ENCODE measurements around the gene PSMD14. TPM values are rescaled to one million over a fixed set of nuclear protein-coding genes. Genes with fewer than 3 reads are reported as not detected.

PSMD14 gene
- polyA plus RNA-seq, 3 donors from 2014 or later = 66.7 to 133 (median 71.1) TPM

DNA sequence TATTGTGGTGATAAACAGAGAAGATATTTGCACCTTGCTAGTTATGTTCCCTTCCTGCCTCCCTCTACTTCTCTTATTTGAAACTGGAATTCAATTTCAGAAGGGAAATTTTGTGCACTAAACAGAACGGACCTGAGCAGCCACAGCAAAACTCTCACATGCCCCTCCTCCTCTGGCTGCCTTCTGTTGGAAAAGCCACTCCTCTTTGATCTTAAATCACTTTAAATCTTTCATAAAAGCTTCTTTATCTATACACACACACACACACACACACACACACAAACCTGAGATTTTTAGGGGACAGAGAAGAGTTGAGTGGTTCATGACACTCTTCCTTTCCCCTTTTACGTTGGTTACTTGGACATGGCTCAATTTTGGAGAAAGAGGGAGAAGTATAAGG is 113.5 kb downstream of the PSMD14 start:
- Mint-ChIP-seq H3K36me3 (peaks cover 0 to 6% (median 0%) of the 10 kb centered on the region in 3 donors), H3K27me3 (ENCODE audit: low read depth in 3 of 3) (peaks cover 33 to 61% (median 52%) of the 10 kb centered on the region in 3 donors), H3K4me3 (no peak overlapping the region), H3K4me1 (peaks cover 14 to 61% of the 10 kb centered on the region in 2 donors), H3K27ac (no peak overlapping the region), H3K9me3 (peaks cover 0 to 8% (median 1%) of the 10 kb centered on the region in 6 donors)
- DNase-seq = no peak

DNA sequence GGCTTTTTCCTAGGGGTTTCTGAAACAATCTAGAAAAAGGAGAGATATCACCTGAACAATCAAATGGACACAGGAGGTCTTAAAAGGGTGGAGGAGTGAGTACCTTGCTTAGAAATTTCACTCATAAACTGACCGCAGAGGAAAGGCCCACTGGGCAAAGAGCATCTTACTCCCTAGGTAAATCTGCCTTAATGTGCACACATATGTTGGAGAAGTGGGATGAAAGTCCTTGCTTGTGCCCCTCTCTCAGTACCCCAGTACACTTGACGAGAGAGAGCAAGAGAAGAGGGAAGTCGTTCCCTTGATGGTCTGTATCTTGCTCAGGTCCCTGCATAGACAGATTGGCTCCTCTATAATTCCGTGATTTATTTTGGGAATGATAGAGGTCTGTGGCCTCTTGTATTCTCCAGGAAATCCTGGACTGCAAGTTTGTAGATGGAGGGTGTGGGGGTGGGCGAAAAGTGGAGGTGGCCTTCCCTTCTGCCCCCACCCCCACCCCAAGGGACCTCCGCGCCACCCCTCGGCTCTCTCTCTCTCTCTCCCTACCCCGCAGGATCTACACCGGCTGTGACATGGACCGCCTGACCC is 114.7 kb downstream of the PSMD14 start:
- Mint-ChIP-seq H3K27me3 (ENCODE audit: low read depth in 3 of 3) (peaks cover 34 to 57% (median 53%) of the 10 kb centered on the region in 3 donors), H3K4me3 (peak overlapping the region; percentile 7 to 60 (median 55)), H3K27ac (no peak overlapping the region), H3K9me3 (peaks cover 0 to 8% (median 1%) of the 10 kb centered on the region in 6 donors), H3K36me3 (peaks cover 0 to 6% (median 0%) of the 10 kb centered on the region in 3 donors), H3K4me1 (peaks cover 18 to 60% of the 10 kb centered on the region in 2 donors)
- DNase-seq = no peak

DNA sequence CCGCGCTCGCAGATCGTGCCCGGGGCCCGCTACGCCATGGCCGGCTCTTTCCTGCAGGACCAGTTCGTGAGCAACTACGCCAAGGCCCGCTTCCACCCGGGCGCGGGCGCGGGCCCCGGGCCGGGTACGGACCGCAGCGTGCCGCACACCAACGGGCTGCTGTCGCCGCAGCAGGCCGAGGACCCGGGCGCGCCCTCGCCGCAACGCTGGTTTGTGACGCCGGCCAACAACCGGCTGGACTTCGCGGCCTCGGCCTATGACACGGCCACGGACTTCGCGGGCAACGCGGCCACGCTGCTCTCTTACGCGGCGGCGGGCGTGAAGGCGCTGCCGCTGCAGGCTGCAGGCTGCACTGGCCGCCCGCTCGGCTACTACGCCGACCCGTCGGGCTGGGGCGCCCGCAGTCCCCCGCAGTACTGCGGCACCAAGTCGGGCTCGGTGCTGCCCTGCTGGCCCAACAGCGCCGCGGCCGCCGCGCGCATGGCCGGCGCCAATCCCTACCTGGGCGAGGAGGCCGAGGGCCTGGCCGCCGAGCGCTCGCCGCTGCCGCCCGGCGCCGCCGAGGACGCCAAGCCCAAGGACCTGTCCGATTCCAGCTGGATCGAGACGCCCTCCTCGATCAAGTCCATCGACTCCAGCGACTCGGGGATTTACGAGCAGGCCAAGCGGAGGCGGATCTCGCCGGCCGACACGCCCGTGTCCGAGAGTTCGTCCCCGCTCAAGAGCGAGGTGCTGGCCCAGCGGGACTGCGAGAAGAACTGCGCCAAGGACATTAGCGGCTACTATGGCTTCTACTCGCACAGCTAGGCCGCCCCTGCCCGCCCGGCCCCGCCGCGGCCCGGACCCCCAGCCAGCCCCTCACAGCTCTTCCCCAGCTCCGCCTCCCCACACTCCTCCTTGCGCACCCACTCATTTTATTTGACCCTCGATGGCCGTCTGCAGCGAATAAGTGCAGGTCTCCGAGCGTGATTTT is 115.5 kb downstream of the PSMD14 start:
- Mint-ChIP-seq H3K4me3 (peak overlapping the region; percentile 67 to 79 (median 72)), H3K27ac (no peak overlapping the region), H3K27me3 (ENCODE audit: low read depth in 3 of 3) (peaks cover 36 to 52% (median 51%) of the 10 kb centered on the region in 3 donors), H3K9me3 (peaks cover 0 to 8% (median 1%) of the 10 kb centered on the region in 6 donors), H3K36me3 (peaks cover 0 to 6% (median 0%) of the 10 kb centered on the region in 3 donors), H3K4me1 (peaks cover 18 to 53% of the 10 kb centered on the region in 2 donors)
- no peak for DNase-seq

DNA sequence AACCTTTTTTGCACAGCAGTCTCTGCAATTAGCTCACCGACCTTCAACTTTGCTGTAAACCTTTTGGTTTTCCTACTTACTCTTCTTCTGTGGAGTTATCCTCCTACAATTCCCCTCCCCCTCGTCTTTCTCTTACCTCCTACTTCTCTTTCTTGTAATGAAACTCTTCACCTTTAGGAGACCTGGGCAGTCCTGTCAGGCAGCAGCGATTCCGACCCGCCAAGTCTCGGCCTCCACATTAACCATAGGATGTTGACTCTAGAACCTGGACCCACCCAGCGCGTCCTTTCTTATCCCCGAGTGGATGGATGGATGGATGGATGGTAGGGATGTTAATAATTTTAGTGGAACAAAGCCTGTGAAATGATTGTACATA is 116.2 kb downstream of the PSMD14 start:
- H3K4me3 Mint-ChIP-seq = peak overlapping the region; percentile 67 to 79 (median 72)
- no peak for DNase-seq
- H3K4me1 Mint-ChIP-seq = peaks cover 18 to 47% of the 10 kb centered on the region in 2 donors
- H3K27ac Mint-ChIP-seq = no peak overlapping the region
- peaks cover 0 to 6% (median 0%) of the 10 kb centered on the region in 3 donors for H3K36me3 Mint-ChIP-seq
- peaks cover 0 to 8% (median 1%) of the 10 kb centered on the region in 6 donors for H3K9me3 Mint-ChIP-seq
- H3K27me3 Mint-ChIP-seq (ENCODE audit: low read depth in 3 of 3) = peaks cover 36 to 53% (median 51%) of the 10 kb centered on the region in 3 donors

DNA sequence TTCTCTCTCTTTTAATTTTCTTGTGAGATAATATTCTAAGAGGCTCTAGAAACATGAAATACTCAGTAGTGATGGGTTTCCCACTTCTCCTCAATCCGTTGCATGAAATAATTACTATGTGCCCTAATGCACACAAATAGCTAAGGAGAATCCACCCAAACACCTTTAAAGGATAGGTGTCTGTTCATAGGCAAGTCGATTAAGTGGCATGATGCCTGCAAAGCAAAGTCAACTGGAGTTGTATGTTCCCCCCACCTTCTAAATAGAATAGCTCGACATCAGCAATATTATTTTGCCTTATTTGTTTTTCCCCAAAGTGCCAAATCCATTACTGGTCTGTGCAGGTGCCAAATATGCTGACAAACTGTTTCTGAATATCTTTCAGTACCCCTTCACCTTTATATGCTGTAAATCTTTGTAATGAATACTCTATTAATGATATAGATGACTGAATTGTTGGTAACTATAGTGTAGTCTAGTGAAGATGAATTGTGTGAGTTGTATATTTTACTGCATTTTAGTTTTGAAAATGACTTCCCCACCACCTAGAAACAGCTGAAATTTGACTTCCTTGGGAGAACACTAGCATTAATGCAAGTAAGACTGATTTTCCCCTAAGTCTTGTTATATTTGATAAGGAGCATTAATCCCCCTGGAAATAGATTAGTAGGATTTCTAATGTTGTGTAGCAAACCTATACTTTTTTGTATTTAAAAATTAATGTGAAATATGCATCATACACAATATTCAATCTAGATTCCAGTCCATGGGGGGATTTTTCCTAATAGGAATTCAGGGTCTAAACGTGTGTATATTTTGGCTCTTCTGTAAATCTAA is 116.9 kb downstream of the PSMD14 start:
- no peak overlapping the region for H3K27ac Mint-ChIP-seq
- peaks cover 0 to 6% (median 0%) of the 10 kb centered on the region in 3 donors for H3K36me3 Mint-ChIP-seq
- peaks cover 18 to 45% of the 10 kb centered on the region in 2 donors for H3K4me1 Mint-ChIP-seq
- H3K4me3 Mint-ChIP-seq = peak overlapping the region; percentile 67 to 79 (median 72)
- H3K9me3 Mint-ChIP-seq = peaks cover 0 to 8% (median 1%) of the 10 kb centered on the region in 6 donors
- peaks cover 36 to 57% (median 53%) of the 10 kb centered on the region in 3 donors for H3K27me3 Mint-ChIP-seq (ENCODE audit: low read depth in 3 of 3)
- no peak for DNase-seq

DNA sequence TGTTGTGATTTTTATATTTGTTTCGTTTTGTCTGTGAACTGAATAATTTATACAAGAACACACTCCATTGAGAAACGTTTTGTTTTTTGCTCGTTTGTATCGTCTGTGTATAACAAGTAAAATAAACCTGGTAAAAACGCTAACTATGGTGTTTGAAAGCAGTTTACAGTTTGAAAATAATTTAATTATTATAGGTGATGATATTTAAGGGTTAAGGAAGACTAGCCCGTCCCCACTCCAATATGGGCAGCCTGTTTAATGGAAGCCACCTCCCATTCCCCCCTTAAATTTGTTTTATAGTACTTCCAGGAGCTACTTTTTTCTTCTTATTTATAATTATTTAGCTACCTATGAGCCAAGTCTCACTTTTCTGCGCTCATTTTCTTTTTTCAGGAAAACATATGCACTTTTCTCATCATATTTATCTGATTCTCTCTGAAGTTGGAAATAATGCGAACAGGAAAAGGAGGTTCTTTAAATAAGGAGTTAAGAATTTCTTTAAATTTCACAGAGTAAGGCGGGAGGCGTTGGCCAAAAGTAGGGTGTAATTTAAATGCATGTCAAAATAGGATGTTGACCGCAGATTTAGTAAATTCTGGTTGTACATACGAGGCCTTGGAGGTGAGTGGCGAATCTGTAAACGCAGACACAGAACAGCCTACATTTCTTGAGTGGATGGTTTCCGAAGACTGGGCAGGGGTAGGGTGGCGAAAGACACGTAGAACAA is 117.7 kb downstream of the PSMD14 start:
- no peak overlapping the region for H3K27ac Mint-ChIP-seq
- peaks cover 16 to 40% of the 10 kb centered on the region in 2 donors for H3K4me1 Mint-ChIP-seq
- peaks cover 0 to 6% (median 0%) of the 10 kb centered on the region in 3 donors for H3K36me3 Mint-ChIP-seq
- peak overlapping the region in 1 of 5 donors; percentile 60 for H3K4me3 Mint-ChIP-seq
- peaks cover 0 to 8% (median 1%) of the 10 kb centered on the region in 6 donors for H3K9me3 Mint-ChIP-seq
- H3K27me3 Mint-ChIP-seq (ENCODE audit: low read depth in 3 of 3) = peaks cover 35 to 55% (median 48%) of the 10 kb centered on the region in 3 donors
- DNase-seq = no peak

DNA sequence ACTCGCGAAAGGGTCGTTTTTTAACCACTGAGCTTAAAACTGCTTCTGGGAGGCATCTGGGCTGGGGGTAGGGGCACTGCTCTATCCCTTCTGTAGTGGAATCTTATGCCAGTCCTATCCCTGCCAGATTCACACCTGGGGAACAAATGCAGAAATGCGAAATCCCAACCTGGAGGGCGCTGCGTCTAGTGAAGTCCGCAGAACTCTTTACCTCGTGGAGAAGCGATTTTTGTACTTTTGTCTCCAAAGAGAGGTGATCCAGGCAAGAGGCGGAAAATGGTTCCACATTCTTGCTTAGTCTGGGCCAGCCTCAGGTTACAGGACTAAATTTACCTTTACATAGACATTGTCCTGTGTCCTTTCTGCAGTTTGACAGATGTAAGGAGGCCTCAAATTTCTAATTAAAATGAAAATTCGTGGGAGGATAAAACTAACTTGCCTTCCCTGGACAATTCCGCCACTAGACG is 118.3 kb downstream of the PSMD14 start:
- DNase-seq = no peak
- peaks cover 16 to 40% of the 10 kb centered on the region in 2 donors for H3K4me1 Mint-ChIP-seq
- peak overlapping the region; percentile 8 to 60 (median 39) for H3K4me3 Mint-ChIP-seq
- H3K36me3 Mint-ChIP-seq = peaks cover 0 to 6% (median 0%) of the 10 kb centered on the region in 3 donors
- H3K27ac Mint-ChIP-seq = no peak overlapping the region
- peaks cover 29 to 54% (median 47%) of the 10 kb centered on the region in 3 donors for H3K27me3 Mint-ChIP-seq (ENCODE audit: low read depth in 3 of 3)
- H3K9me3 Mint-ChIP-seq = peaks cover 0 to 8% (median 1%) of the 10 kb centered on the region in 6 donors

DNA sequence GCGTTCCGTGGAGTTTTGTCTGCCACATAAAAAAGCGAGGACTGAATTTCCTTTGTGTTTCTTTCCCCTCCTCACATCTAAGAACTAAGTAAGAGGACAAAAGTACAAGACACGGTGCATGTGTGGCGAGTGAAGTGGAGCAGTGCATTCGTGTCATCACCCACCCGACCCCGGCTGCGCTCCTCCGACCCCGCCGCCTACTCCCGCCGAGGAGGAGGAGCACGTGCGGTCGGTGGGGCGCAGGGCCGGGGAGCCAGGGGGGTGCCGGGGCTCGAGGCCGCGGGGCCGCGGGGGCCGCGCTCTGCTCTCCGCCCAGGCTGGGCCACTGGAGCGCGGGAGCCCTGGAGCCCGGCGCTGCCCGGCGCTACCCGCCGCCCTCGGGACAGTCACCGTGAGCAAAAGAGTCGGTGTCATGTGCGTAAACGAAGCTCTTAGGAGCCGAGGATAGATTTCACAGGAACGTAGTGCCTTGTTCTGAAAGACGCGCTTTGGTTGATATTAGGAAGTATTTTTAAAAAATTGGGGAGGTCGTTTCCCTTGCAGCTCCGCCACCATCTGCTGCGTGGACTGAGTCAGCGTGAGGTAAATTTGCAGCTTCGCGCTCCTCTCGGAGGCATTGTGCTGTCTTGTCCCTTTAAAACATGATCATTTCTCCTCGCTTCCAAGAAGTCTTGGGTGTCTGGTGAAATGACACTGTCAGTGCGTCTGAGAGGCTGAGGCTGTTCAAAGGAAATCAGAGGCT is 118.9 kb downstream of the PSMD14 start:
- Mint-ChIP-seq H3K4me1 (peaks cover 16 to 40% of the 10 kb centered on the region in 2 donors), H3K36me3 (peaks cover 0 to 6% (median 0%) of the 10 kb centered on the region in 3 donors), H3K4me3 (peak overlapping the region; percentile 41 to 70 (median 60)), H3K9me3 (peaks cover 0 to 8% (median 2%) of the 10 kb centered on the region in 6 donors), H3K27me3 (ENCODE audit: low read depth in 3 of 3) (peaks cover 27 to 56% (median 45%) of the 10 kb centered on the region in 3 donors), H3K27ac (no peak overlapping the region)
- no peak for DNase-seq

DNA sequence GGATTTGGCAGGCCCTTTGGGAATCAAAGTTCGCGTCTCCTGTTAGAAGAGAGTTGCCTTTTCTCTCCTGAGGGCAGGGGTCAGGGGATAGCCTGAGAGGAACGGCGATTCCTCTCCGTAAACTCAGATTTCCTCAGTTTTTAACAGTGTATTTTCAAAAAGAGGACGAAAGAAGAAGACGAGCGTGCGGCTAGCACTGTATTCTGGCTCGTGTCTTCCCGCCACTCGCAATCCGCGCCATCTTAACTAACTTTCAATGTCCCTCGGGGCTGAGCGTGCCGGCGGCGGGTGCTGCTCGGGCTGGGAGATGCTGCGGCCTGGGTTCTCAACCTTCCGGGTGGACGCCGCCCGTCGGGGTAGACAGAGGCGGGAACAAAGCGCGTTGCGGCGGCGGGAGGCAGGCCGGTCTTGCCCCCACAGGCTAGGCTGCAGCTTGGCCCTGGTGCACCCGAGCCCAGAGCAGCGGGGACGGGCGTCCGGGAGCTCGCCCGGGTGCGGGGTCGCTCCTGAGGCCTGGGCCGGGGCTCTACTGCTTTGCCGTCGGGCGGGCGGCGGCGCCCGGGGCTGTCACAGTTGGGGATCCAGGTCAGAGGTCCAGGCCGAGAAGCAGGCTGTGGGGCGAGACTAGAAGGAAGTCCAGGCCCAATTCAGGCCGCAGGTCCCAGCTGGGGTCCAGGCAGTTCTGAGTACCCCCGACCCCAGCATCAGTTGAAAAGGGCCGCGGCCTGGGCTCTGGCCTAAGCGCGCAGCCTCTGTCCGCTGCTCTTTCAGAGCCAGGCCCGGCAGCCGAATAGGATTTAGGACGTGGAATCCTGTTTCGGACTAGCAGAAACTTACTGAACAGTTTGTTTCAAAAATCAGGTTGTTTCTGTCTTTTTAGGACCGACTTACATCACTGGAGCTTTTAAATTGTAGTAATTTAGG is 119.7 kb downstream of the PSMD14 start:
- peaks cover 0 to 6% (median 0%) of the 10 kb centered on the region in 3 donors for H3K36me3 Mint-ChIP-seq
- H3K4me3 Mint-ChIP-seq = peak overlapping the region; percentile 41 to 70 (median 58)
- H3K9me3 Mint-ChIP-seq = peaks cover 0 to 8% (median 2%) of the 10 kb centered on the region in 6 donors
- H3K4me1 Mint-ChIP-seq = peaks cover 16 to 35% of the 10 kb centered on the region in 2 donors
- H3K27ac Mint-ChIP-seq = no peak overlapping the region
- DNase-seq = no peak
- H3K27me3 Mint-ChIP-seq (ENCODE audit: low read depth in 3 of 3) = peaks cover 25 to 52% (median 40%) of the 10 kb centered on the region in 3 donors

DNA sequence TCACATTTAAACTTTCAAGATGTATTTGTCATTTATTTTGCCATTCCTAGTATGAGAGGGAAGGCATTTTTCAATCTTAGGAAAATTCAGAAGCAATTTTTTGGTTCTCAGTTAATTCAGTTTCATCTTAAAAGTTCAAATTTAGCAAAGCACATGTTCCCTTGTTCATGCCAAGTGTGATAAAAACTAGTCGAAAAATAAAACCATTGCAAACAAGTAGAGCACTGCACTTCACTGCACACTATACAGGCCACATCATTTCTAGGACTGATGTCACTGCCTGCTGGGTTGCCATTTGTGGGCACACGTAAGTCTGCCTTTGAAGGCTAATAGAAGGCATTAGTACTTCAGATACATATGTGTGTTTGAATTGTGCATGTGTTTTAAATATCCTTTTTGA is 122.2 kb downstream of the PSMD14 start:
- peaks cover 15 to 43% (median 41%) of the 10 kb centered on the region in 3 donors for H3K27me3 Mint-ChIP-seq (ENCODE audit: low read depth in 3 of 3)

DNA sequence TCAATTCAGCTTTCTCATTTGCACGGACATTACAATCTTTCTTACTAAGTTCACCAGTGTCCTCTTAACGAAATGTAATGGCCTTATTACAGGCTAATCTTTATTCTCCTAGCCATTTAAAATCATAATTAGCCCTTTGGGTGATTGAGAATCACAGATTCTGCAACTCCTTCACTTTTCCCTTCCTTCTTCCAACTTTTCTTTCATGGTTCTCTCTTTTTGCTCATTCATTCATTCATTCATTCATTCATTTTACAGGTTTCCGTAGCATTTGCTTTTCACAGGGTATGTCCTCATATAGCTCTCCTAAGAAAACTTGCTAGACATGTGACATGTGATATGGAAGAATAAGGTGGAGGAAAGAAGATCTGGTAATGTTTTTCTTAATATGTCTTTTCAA is 123.9 kb downstream of the PSMD14 start:
- Mint-ChIP-seq H3K27me3 (ENCODE audit: low read depth in 3 of 3) (peaks cover 13 to 31% (median 31%) of the 10 kb centered on the region in 3 donors), H3K9me3 (peaks cover 0 to 5% (median 0%) of the 10 kb centered on the region in 6 donors), H3K4me3 (no peak overlapping the region), H3K27ac (no peak overlapping the region), H3K4me1 (peaks cover 6 to 7% of the 10 kb centered on the region in 2 donors), H3K36me3 (peaks cover 0 to 3% (median 0%) of the 10 kb centered on the region in 3 donors)
- no peak for DNase-seq

More for the DNA sequence above, 122.2 kb downstream of the PSMD14 start:
- no peak overlapping the region for H3K4me3 Mint-ChIP-seq
- peaks cover 7 to 21% of the 10 kb centered on the region in 2 donors for H3K4me1 Mint-ChIP-seq
- peaks cover 0 to 6% (median 3%) of the 10 kb centered on the region in 3 donors for H3K36me3 Mint-ChIP-seq
- H3K27ac Mint-ChIP-seq = no peak overlapping the region
- no peak for DNase-seq
- peaks cover 0 to 5% (median 0%) of the 10 kb centered on the region in 6 donors for H3K9me3 Mint-ChIP-seq
